Kidney (tissue), 14 donors: ENCODE data around the gene FKBP4. TPM values are rescaled to one million over a fixed set of nuclear protein-coding genes. Genes with fewer than 3 reads are reported as not detected.

Source experiments
- DNase-seq, 5 donors: peaks; one replicate each; pipeline ENCODE4 v3.0.0-alpha.2; 2013 to 2020
- FAIRE-seq: peaks from 2 replicates; lab custom pipeline; 2012; peaks lifted over from hg19 to GRCh38; lab: Jason Lieb, UNC
- H3K27ac ChIP-seq, 2 donors: one replicate each; pipeline ENCODE4 v1.7.0; 2013; ENCODE audit warnings: low read depth in 2 of 2, low read length in 2 of 2, inconsistent platforms in 1 of 2
- H3K27me3 ChIP-seq: one replicate; pipeline ENCODE4 v1.7.1; 2013; ENCODE audit warnings: low read length, inconsistent platforms; ENCODE audit not compliant: control insufficient read depth, insufficient read depth
- H3K36me3 ChIP-seq, 3 donors: one replicate each; pipeline versions ENCODE4 v1.7.0 to v1.7.1; 2013; ENCODE audit warnings: low read length in 3 of 3, control low read depth in 1 of 3, inconsistent platforms in 1 of 3; ENCODE audit not compliant: insufficient read depth in 3 of 3, control insufficient read depth in 2 of 3
- H3K4me1 ChIP-seq, 3 donors: one replicate each; pipeline versions ENCODE4 v1.7.0 to v1.7.1; 2013; ENCODE audit warnings: low read length in 3 of 3, inconsistent platforms in 1 of 3, low read depth in 1 of 3; ENCODE audit not compliant: control insufficient read depth in 2 of 3, insufficient read depth in 2 of 3
- H3K4me3 ChIP-seq, 3 donors: one replicate each; pipeline versions ENCODE4 v1.7.0 to v1.8.1; 2013; ENCODE audit warnings: low read length in 3 of 3, control low read depth in 1 of 3, inconsistent platforms in 1 of 3
- H3K9ac ChIP-seq, 3 donors: one replicate each; pipeline versions ENCODE4 v1.7.0 to v1.7.1; 2013; ENCODE audit warnings: low read length in 3 of 3, control low read depth in 1 of 3, inconsistent platforms in 1 of 3
- H3K9me3 ChIP-seq, 3 donors: one replicate each; pipeline versions ENCODE4 v1.7.0 to v1.7.1; 2013; ENCODE audit warnings: low read length in 3 of 3, control low read depth in 1 of 3, inconsistent platforms in 1 of 3; ENCODE audit not compliant: control insufficient read depth in 2 of 3, insufficient read depth in 1 of 3
- intact Hi-C: fragments of 100-400 bp; cut with DNase I; formaldehyde crosslinking; loops from one replicate; pipeline ENCODE4 v1.11.1; 2022
- polyA plus RNA-seq: library from polyadenylated mRNA; stranded (reverse); fragments of 350-450 nt; fragmentation: Illumina TruSeq; extraction: RNeasy Lipid Tissue Mini Kit (QIAGEN cat#74804); gene quantifications from one replicate; pipeline ENCODE4 v1.2.3, GENCODE V29; 2014; ENCODE audit warnings: low read depth, low replicate concordance; ENCODE audit not compliant: insufficient read depth
- total RNA-seq: library from RNA; stranded (reverse); fragmentation: NEBNext Ultra II Directional; extraction: Animal tissue kit (Norgen Biotek cat#: 25700); gene quantifications from one replicate; pipeline ENCODE4 v1.2.1, GENCODE V29; 2021
- TF ChIP-seq, protein P1 (sequence below): IDR thresholded peaks from 3 replicates; pipeline ENCODE4 v1.5.1; 2012; ENCODE audit warnings: mild to moderate bottlenecking, moderate library complexity, borderline replicate concordance; ENCODE audit not compliant: insufficient read depth; ENCODE audit errors: extremely low read depth
- donor health status: control.
- donor health status: control.
- donor health status: control.
- donor health status: control.
- donor health status: control.
- donor health status: DM: yes; HTN: yes; CAD: no.
- donor health status: Normal renal cell carcinoma (clear cell type).

The FKBP4 gene
- total and polyA plus RNA-seq, 2 donors from 2014 or later, result 70.2 to 114 TPM

DNA sequence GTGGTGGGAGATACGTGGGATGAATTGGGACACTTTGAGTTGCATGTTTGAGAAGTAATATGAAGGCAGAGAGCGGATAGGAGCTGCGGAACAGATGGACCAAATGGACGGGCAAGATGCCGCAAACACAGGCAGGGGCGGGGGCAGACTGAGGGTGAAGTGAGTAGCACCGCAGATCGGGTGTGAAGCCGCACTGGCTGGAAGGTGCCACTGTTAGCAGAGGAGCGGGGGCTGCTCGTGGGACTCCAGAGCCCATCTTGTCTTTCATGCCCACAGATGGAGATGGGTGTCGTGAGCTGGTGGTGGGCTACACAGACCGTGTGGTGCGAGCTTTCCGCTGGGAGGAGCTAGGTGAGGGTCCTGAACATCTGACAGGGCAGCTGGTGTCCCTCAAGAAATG is 25.0 kb downstream of the FKBP4 start:
- TF ChIP-seq, protein P1, sequence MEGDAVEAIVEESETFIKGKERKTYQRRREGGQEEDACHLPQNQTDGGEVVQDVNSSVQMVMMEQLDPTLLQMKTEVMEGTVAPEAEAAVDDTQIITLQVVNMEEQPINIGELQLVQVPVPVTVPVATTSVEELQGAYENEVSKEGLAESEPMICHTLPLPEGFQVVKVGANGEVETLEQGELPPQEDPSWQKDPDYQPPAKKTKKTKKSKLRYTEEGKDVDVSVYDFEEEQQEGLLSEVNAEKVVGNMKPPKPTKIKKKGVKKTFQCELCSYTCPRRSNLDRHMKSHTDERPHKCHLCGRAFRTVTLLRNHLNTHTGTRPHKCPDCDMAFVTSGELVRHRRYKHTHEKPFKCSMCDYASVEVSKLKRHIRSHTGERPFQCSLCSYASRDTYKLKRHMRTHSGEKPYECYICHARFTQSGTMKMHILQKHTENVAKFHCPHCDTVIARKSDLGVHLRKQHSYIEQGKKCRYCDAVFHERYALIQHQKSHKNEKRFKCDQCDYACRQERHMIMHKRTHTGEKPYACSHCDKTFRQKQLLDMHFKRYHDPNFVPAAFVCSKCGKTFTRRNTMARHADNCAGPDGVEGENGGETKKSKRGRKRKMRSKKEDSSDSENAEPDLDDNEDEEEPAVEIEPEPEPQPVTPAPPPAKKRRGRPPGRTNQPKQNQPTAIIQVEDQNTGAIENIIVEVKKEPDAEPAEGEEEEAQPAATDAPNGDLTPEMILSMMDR, result no peak
- Histone ChIP-seq H3K9ac (no peak overlapping the region), H3K27me3 (no peaks in the 10 kb centered on the region), H3K27ac (no peak overlapping the region), H3K4me3 (no peak overlapping the region), H3K36me3 (peaks cover 7 to 63% (median 36%) of the 10 kb centered on the region in 3 donors), H3K4me1 (no peaks in the 10 kb centered on the region), H3K9me3 (no peaks in the 10 kb centered on the region)
- intact Hi-C loops, result no loop called here
- DNase-seq (no peak), FAIRE-seq (no peak)

DNA sequence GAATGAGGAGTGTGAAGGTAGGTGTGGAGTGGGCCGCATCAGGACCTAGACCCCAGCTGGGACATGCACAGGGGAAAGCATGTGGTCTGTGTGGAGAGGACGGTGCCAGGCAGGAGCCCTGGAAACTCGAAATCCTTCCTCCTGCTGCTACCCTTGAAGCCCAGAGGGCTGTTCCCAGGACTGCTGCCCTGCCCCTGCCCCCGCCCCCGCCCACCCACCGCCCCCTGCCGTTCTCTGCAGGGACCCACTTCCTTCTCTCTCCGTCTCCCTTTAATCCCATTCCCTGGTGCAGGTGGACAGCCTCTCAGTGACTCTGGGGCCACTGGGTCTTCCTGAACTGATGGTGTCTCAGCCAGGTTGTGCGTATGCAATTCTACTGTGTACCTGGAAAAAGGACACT is 25.7 kb downstream of the FKBP4 start:
- Histone ChIP-seq H3K27ac (no peak overlapping the region), H3K9ac (no peak overlapping the region), H3K36me3 (peaks cover 9 to 68% (median 42%) of the 10 kb centered on the region in 3 donors), H3K9me3 (no peaks in the 10 kb centered on the region), H3K27me3 (no peaks in the 10 kb centered on the region), H3K4me3 (no peak overlapping the region), H3K4me1 (no peaks in the 10 kb centered on the region)
- intact Hi-C loops, result no loop called here
- TF ChIP-seq, protein P1, result no peak
- FAIRE-seq (no peak), DNase-seq (no peak)

DNA sequence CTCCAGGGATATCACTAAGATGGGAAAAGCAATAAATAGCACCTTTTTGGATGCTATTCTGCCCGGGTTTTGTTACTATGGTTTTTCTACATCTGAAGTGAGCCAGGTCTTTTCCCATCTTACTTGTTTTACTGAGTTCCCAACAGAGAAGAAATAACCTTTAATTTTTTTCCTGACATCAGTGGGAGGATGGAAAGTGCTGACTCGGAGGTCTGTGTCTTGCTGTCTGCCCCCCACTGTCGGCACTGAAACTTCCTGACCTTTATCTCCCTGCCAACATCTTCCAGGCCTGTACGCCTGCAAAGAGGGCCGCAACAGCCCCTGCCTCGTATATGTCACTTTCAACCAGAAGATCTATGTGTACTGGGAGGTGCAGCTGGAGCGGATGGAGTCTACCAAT is 28.7 kb downstream of the FKBP4 start:
- FAIRE-seq (no peak), DNase-seq (no peak)
- TF ChIP-seq, protein P1, result no peak
- no peak overlapping the region for H3K27ac ChIP-seq
- no peaks in the 10 kb centered on the region for H3K4me1 ChIP-seq
- intact Hi-C loops, result no loop called here
- no peaks in the 10 kb centered on the region for H3K9me3 ChIP-seq
- no peak overlapping the region for H3K4me3 ChIP-seq
- no peak overlapping the region for H3K9ac ChIP-seq
- peaks cover 6 to 79% (median 47%) of the 10 kb centered on the region in 3 donors for H3K36me3 ChIP-seq
- H3K27me3 ChIP-seq, result no peaks in the 10 kb centered on the region

DNA sequence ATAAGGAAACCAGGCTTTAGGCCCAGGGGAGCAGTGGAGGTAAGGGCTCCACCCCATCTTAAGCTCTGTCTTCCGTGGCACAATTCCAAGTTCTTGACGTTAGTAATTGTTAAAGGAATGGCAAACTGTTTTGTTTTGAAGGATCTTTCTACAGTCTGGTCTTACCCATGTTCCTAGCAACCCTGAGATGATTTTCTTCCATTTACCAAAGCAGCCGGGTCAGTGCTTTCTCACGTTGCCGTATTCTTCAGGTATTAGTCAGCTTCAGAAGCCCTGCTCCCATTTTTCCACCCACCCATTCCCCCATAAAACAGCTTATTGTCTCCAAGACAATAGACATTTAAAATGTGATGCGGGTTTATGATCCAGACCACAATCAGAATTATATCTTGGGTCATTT is 29.8 kb downstream of the FKBP4 start:
- DNase-seq (no peak), FAIRE-seq (no peak)
- Histone ChIP-seq H3K4me3 (no peak overlapping the region), H3K36me3 (peaks cover 6 to 79% (median 45%) of the 10 kb centered on the region in 3 donors), H3K9me3 (no peaks in the 10 kb centered on the region), H3K27me3 (no peaks in the 10 kb centered on the region), H3K27ac (no peak overlapping the region), H3K9ac (no peak overlapping the region), H3K4me1 (no peaks in the 10 kb centered on the region)
- intact Hi-C loops, result no loop called here
- TF ChIP-seq, protein P1, result no peak
